Measurements from ENCODE around the gene RHBDL1.

Gene RHBDL1

DNA sequence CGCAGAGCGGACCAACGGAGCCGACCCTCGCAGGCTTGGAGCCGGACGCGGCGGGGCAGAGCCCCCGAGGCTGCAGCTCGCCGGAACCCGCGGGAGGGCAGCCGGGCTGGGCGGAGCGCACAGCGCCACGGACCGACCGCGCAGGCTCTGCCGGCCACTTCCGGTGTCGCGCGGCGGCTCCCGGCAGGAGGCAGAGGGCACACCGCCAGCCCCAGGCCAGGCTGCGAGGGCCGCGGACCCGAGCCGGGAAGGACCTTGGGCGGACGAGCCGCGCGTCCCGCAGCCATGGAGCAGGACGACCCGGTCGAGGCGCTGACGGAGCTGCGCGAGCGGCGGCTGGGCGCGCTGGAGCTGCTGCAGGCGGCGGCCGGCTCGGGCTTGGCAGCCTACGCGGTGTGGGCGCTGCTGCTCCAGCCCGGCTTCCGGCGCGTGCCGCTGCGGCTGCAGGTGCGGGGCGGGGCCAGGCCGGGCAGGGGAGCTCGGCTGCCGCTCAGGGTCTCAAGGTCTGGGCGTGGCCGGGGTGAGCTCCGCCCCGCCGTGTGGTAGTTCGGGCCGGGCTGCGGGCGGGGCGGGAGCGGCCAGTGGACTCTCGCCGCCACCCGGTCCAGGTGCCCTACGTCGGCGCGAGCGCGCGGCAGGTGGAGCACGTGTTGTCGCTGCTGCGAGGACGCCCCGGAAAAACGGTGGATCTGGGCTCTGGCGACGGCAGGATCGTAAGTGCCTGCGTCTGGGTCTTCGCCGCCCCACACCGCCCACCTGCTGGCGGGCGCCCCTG, 45.7 kb downstream of the RHBDL1 start, which contains the start of gene ANTKMT:
Gene ANTKMT, plus strand, starts transcription at position 157 of the 775 bp plus-strand sequence. Its CDS starts 129 bp downstream, at position 286.
- no peak for DNase-seq (ENCODE audit: low read depth)

- DNase-seq (ENCODE audit: low read depth) = no peak
Measured at GRCh38 chr16:721765-722540, 46.5 kb downstream of the RHBDL1 start.

GRCh38 chr16:722835-723633, 47.6 kb downstream of the RHBDL1 start:
- no peak for DNase-seq (ENCODE audit: low read depth)

- no peak for DNase-seq (ENCODE audit: low read depth)
Measured at GRCh38 chr16:723695-724094, 48.2 kb downstream of the RHBDL1 start.

DNA sequence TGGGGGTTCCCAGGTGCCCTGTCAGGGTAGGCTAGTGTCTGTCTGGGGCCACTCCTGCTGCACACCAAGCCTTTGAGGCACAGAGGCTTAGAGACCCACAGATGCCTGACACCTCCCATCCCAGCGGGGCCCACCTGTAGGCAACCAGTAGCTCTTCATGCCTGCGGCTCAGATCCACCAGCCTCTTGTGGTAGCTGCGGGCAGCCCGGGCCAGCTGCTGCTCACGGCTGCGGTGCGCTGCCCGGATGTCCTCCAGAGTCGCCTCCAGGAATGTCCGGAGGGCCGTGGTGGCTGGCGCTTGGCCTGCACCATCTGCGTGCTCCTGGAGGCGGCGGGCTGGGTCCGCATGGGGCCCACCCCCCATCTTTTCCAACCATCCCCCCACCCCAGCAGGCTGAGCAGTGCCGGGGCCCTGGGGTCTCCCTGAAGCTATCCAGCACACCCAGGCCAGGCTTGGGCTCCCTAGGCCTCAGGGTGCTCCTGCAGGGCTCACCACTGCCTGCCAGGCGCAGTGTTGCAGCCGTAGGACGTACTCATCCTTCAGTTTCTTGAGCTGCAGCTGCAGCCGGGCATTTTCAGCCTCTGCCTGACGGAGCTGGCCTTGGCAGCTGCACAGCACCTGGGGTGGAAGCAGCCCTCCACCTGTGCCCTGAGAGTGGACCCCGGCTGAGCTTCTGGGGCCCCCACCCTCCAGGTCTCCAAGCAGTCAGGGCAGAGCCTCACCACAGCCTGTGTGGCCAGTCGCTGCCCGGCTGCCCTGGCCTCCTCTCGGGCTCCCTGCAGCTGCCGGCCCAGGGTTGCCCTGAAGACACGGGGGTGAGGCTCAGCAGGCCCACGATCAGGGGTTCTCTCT, 48.9 kb downstream of the RHBDL1 start:
- no peak for DNase-seq (ENCODE audit: low read depth)

- DNase-seq (ENCODE audit: low read depth) = no peak
Measured at GRCh38 chr16:725041-725376, 49.5 kb downstream of the RHBDL1 start.

- no peak for DNase-seq (ENCODE audit: low read depth)
Measured at GRCh38 chr16:725463-726187, 50.2 kb downstream of the RHBDL1 start.

DNA sequence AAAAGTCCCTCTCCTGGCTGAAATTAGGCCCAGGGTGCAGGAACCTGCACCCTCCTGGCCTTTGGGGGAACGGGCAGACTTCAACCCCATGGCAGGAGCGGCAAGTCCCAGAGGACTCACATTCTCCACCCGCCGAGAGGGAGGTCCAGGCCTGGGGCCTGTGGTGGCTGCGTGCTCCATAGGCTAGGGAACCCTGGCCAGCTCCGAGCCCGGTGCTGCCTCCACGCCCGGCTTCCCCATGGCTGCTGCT, 50.6 kb downstream of the RHBDL1 start:
- DNase-seq (ENCODE audit: low read depth) = no peak

DNA sequence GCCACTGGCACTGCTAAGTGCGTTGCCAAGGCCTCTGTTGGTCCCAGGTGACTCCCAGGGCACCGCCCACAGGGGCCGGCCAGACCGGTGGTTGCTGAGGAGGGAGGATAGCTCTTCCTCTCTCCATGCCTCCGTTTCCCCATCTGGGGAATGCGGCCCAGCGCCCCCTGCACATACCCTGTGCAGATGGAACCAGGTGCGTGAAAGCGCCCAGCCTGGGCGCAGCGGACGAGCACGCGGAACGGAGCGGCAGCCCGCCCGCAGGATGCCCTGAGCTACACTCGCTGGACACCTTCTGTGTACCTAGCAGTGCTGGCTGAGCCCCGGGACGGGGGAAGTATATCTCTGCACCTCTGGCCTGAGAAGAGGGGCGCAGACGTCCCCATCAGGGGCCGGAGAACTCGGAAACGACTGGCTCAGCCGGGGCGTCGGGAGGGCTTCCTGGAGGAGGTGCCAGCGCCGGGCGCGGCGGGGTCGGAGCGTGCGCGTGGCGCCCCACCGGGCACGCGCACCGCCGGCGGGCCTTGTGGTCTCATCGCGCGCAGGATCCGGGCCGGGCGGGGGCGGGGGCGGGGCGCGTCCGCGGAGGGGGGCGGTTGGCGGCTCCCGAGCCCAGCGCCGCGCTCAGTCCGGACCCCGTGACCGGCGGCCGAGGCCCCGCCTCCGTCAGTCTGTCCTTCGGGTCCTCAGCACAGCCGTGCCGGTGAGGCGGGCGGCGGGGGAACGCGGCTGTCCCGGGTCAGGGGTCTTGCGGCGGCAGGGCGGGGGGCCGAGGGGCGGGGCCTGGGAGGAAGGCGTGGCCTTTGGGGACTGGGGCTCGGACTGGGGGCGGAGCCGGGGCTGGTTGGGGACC, 51.2 kb downstream of the RHBDL1 start, which contains the start of the genes CCDC78 and HAGHL:
Gene CCDC78, minus strand, starts transcription at position 6 of the 853 bp plus-strand sequence. CDS start 76 bp downstream, outside the sequence.
Gene HAGHL, plus strand, starts transcription at position 669 of the 853 bp plus-strand sequence. CDS start 404 bp downstream, outside the sequence.
- no peak for DNase-seq (ENCODE audit: low read depth)

- DNase-seq (ENCODE audit: low read depth) = no peak
Measured at GRCh38 chr16:727291-727977, 52.0 kb downstream of the RHBDL1 start.

Data from HS-5 (cell line).